ENCODE results near the gene SAFB2. TPM values are rescaled to one million over a fixed set of nuclear protein-coding genes. Genes with fewer than 3 reads are reported as not detected.

Gene SAFB2
- total and polyA plus RNA-seq, 9 of the 15 experiments (the other 6 are each of a cell fraction or from before 2014, with no cell fraction given): 4.5 to 103 (median 47.3) TPM

Small RNA genes within 50 kb of the gene (small RNA-seq; reads per million reads assigned to genes)
- 0.22 reads per million for gene SNRPEP4

Other genes starting within 250 kb of the SAFB2 start
Only the 7 nearest of the 14 such genes appear.
- gene TINCR, start 54.8 kb downstream of the SAFB2 start, total RNA-seq (2014; rRNA removed): 0.08 TPM in 1 of 2 replicates, not detected in the other
- 0.06 and 0.07 TPM in 2 replicates for gene TINCR, start 54.8 kb downstream of the SAFB2 start, total RNA-seq (2014; rRNA removed; fragmentation: Illumina TruSeq; extraction: Trizol)
- 0.07 TPM in 1 of 2 replicates, not detected in the other for gene TINCR, start 54.8 kb downstream of the SAFB2 start, total RNA-seq (2015; rRNA removed; fragmentation: Illumina TruSeq; extraction: Trizol)
- gene TINCR, start 54.8 kb downstream of the SAFB2 start, total RNA-seq (2021): 0.13 and 0.24 TPM in 2 replicates
- gene TINCR, start 54.8 kb downstream of the SAFB2 start, polyA plus RNA-seq (2011; rRNA removed): 0.11 and 0.32 TPM in 2 replicates
- 0.10 and 0.21 TPM in 2 replicates for gene TINCR, start 54.8 kb downstream of the SAFB2 start, polyA plus RNA-seq (2014; fragmentation: Illumina TruSeq; extraction: Trizol)
- gene TINCR, start 54.8 kb downstream of the SAFB2 start, polyA plus RNA-seq (2014; fragmentation: Nextera tagmentation; extraction: Ambion mirVana): under 1 TPM; 0.03 to 0.10 TPM
- 0.03 and 0.19 TPM in 2 replicates for gene TINCR, start 54.8 kb downstream of the SAFB2 start, polyA plus RNA-seq (2014; rRNA removed)
- gene SAFB, start 307 bp upstream of the SAFB2 start, total RNA-seq (2014; rRNA removed): 93.3 and 124 TPM in 2 replicates
- gene SAFB, start 307 bp upstream of the SAFB2 start, total RNA-seq (2014; rRNA removed; fragmentation: Illumina TruSeq; extraction: Trizol): 62.5 and 67.0 TPM in 2 replicates
- gene SAFB, start 307 bp upstream of the SAFB2 start, total RNA-seq (2015; rRNA removed; fragmentation: Illumina TruSeq; extraction: Trizol): 83.1 and 84.6 TPM in 2 replicates
- gene SAFB, start 307 bp upstream of the SAFB2 start, total RNA-seq (2021): 122 and 151 TPM in 2 replicates
- gene SAFB, start 307 bp upstream of the SAFB2 start, polyA plus RNA-seq (2011; rRNA removed): 37.6 and 39.2 TPM in 2 replicates
- 87.3 and 93.8 TPM in 2 replicates for gene SAFB, start 307 bp upstream of the SAFB2 start, polyA plus RNA-seq (2014; fragmentation: Illumina TruSeq; extraction: Trizol)
- gene SAFB, start 307 bp upstream of the SAFB2 start, polyA plus RNA-seq (2014; fragmentation: Nextera tagmentation; extraction: Ambion mirVana): 1 to 10 TPM; 1.1 to 1.8 TPM
- 124 and 127 TPM in 2 replicates for gene SAFB, start 307 bp upstream of the SAFB2 start, polyA plus RNA-seq (2014; rRNA removed)
- 220 and 383 TPM in 2 replicates for gene MICOS13, start 57.7 kb upstream of the SAFB2 start, total RNA-seq (2014; rRNA removed)
- gene MICOS13, start 57.7 kb upstream of the SAFB2 start, total RNA-seq (2014; rRNA removed; fragmentation: Illumina TruSeq; extraction: Trizol): 19.1 and 24.6 TPM in 2 replicates
- 94.0 and 105 TPM in 2 replicates for gene MICOS13, start 57.7 kb upstream of the SAFB2 start, total RNA-seq (2015; rRNA removed; fragmentation: Illumina TruSeq; extraction: Trizol)
- 95.4 and 113 TPM in 2 replicates for gene MICOS13, start 57.7 kb upstream of the SAFB2 start, total RNA-seq (2021)
- 32.1 and 42.6 TPM in 2 replicates for gene MICOS13, start 57.7 kb upstream of the SAFB2 start, polyA plus RNA-seq (2011; rRNA removed)
- 41.2 and 69.4 TPM in 2 replicates for gene MICOS13, start 57.7 kb upstream of the SAFB2 start, polyA plus RNA-seq (2014; fragmentation: Illumina TruSeq; extraction: Trizol)
- 10 to 100 TPM; 15.5 to 49.4 TPM for gene MICOS13, start 57.7 kb upstream of the SAFB2 start, polyA plus RNA-seq (2014; fragmentation: Nextera tagmentation; extraction: Ambion mirVana)
- gene MICOS13, start 57.7 kb upstream of the SAFB2 start, polyA plus RNA-seq (2014; rRNA removed): 124 and 202 TPM in 2 replicates
- 4.9 and 7.7 TPM in 2 replicates for gene HSD11B1L, start 58.3 kb upstream of the SAFB2 start, total RNA-seq (2014; rRNA removed)
- 1.2 and 1.4 TPM in 2 replicates for gene HSD11B1L, start 58.3 kb upstream of the SAFB2 start, total RNA-seq (2014; rRNA removed; fragmentation: Illumina TruSeq; extraction: Trizol)
- 2.0 and 2.3 TPM in 2 replicates for gene HSD11B1L, start 58.3 kb upstream of the SAFB2 start, total RNA-seq (2015; rRNA removed; fragmentation: Illumina TruSeq; extraction: Trizol)
- gene HSD11B1L, start 58.3 kb upstream of the SAFB2 start, total RNA-seq (2021): 3.6 and 4.3 TPM in 2 replicates
- 2.3 and 3.1 TPM in 2 replicates for gene HSD11B1L, start 58.3 kb upstream of the SAFB2 start, polyA plus RNA-seq (2011; rRNA removed)
- 1.7 and 2.2 TPM in 2 replicates for gene HSD11B1L, start 58.3 kb upstream of the SAFB2 start, polyA plus RNA-seq (2014; fragmentation: Illumina TruSeq; extraction: Trizol)
- gene HSD11B1L, start 58.3 kb upstream of the SAFB2 start, polyA plus RNA-seq (2014; fragmentation: Nextera tagmentation; extraction: Ambion mirVana): under 1 TPM; 0.31 to 0.36 TPM
- 4.7 and 6.3 TPM in 2 replicates for gene HSD11B1L, start 58.3 kb upstream of the SAFB2 start, polyA plus RNA-seq (2014; rRNA removed)
- 2,132 and 2,298 TPM in 2 replicates for gene RPL36, start 67.5 kb upstream of the SAFB2 start, total RNA-seq (2014; rRNA removed)
- gene RPL36, start 67.5 kb upstream of the SAFB2 start, total RNA-seq (2014; rRNA removed; fragmentation: Illumina TruSeq; extraction: Trizol): 392 and 590 TPM in 2 replicates
- gene RPL36, start 67.5 kb upstream of the SAFB2 start, total RNA-seq (2015; rRNA removed; fragmentation: Illumina TruSeq; extraction: Trizol): 1,406 and 1,507 TPM in 2 replicates
- gene RPL36, start 67.5 kb upstream of the SAFB2 start, total RNA-seq (2021): 1,327 and 1,377 TPM in 2 replicates
- 695 and 1,029 TPM in 2 replicates for gene RPL36, start 67.5 kb upstream of the SAFB2 start, polyA plus RNA-seq (2011; rRNA removed)
- gene RPL36, start 67.5 kb upstream of the SAFB2 start, polyA plus RNA-seq (2014; fragmentation: Illumina TruSeq; extraction: Trizol): 350 and 728 TPM in 2 replicates
- 1,000 to 10,000 TPM; 3,132 to 3,412 TPM for gene RPL36, start 67.5 kb upstream of the SAFB2 start, polyA plus RNA-seq (2014; fragmentation: Nextera tagmentation; extraction: Ambion mirVana)
- gene RPL36, start 67.5 kb upstream of the SAFB2 start, polyA plus RNA-seq (2014; rRNA removed): 1,530 and 1,653 TPM in 2 replicates
- gene LONP1, start 97.4 kb upstream of the SAFB2 start, total RNA-seq (2014; rRNA removed): 202 and 214 TPM in 2 replicates
- 26.9 and 37.3 TPM in 2 replicates for gene LONP1, start 97.4 kb upstream of the SAFB2 start, total RNA-seq (2014; rRNA removed; fragmentation: Illumina TruSeq; extraction: Trizol)
- 89.1 and 89.8 TPM in 2 replicates for gene LONP1, start 97.4 kb upstream of the SAFB2 start, total RNA-seq (2015; rRNA removed; fragmentation: Illumina TruSeq; extraction: Trizol)
- 207 and 238 TPM in 2 replicates for gene LONP1, start 97.4 kb upstream of the SAFB2 start, total RNA-seq (2021)
- 84.5 and 110 TPM in 2 replicates for gene LONP1, start 97.4 kb upstream of the SAFB2 start, polyA plus RNA-seq (2011; rRNA removed)
- 76.5 and 160 TPM in 2 replicates for gene LONP1, start 97.4 kb upstream of the SAFB2 start, polyA plus RNA-seq (2014; fragmentation: Illumina TruSeq; extraction: Trizol)
- gene LONP1, start 97.4 kb upstream of the SAFB2 start, polyA plus RNA-seq (2014; fragmentation: Nextera tagmentation; extraction: Ambion mirVana): 1 to 10 TPM; 1.1 to 3.7 TPM
- 138 and 161 TPM in 2 replicates for gene LONP1, start 97.4 kb upstream of the SAFB2 start, polyA plus RNA-seq (2014; rRNA removed)
- not detected in 2 replicates for gene CATSPERD, start 97.9 kb upstream of the SAFB2 start, total RNA-seq (2014; rRNA removed)
- gene CATSPERD, start 97.9 kb upstream of the SAFB2 start, total RNA-seq (2014; rRNA removed; fragmentation: Illumina TruSeq; extraction: Trizol): not detected in 2 replicates
- not detected in 2 replicates for gene CATSPERD, start 97.9 kb upstream of the SAFB2 start, total RNA-seq (2015; rRNA removed; fragmentation: Illumina TruSeq; extraction: Trizol)
- gene CATSPERD, start 97.9 kb upstream of the SAFB2 start, total RNA-seq (2021): not detected in 2 replicates
- not detected in 2 replicates for gene CATSPERD, start 97.9 kb upstream of the SAFB2 start, polyA plus RNA-seq (2011; rRNA removed)
- not detected in 2 replicates for gene CATSPERD, start 97.9 kb upstream of the SAFB2 start, polyA plus RNA-seq (2014; fragmentation: Illumina TruSeq; extraction: Trizol)
- not detected for gene CATSPERD, start 97.9 kb upstream of the SAFB2 start, polyA plus RNA-seq (2014; fragmentation: Nextera tagmentation; extraction: Ambion mirVana)
- gene CATSPERD, start 97.9 kb upstream of the SAFB2 start, polyA plus RNA-seq (2014; rRNA removed): not detected in 2 replicates

Data from K562 (cell line).